ENCODE results near the gene SCGN. TPM values are rescaled to one million over a fixed set of nuclear protein-coding genes. Genes with fewer than 3 reads are reported as not detected.

Gene SCGN
- total and polyA plus RNA-seq, 2 of the 4 experiments (the other 2 are of a cell fraction) = not detected

DNA sequence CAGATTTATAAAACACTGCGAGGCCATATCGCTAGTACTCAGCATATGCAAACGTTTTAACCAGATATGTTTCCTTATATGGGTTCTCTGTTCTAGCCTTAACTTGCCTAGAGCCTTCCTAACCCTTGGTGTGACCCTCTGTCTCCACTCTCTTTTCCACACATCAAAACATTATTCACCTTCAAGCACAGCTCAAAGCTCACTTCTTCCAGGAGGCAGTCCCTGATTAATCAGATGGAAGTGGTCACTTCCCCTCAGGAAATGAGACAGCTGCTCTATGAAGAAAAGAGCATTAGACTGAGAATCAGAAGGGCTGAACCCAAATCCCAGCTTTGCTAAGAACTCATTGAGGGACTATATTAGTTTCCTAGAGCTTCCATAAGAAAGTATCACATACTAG lies 62.8 kb downstream of the SCGN start:
- no peak overlapping the region for H2AK5ac ChIP-seq (ENCODE audit: low read depth, low read length)
- H3K27me3 ChIP-seq (ENCODE audit: control insufficient read depth, insufficient read depth, low read length) = no peaks in the 10 kb centered on the region
- H3K14ac ChIP-seq (replicated peaks; ENCODE audit: low read depth, low read length) = no peak overlapping the region
- ChIA-PET POLR2A (ENCODE audit: unreplicated experiment) (no interaction called here), CTCF (no interaction called here)
- intact Hi-C loops (cut with micrococcal nuclease) = loop anchor here (10.0 kb wide), 1 partner anchor 450 kb away; no protein-coding TSS in a partner anchor
- no peaks in the 10 kb centered on the region for H3K9me1 ChIP-seq (ENCODE audit: insufficient read depth, low read length)
- no peak overlapping the region for H4K5ac ChIP-seq (ENCODE audit: low read depth, low read length)
- H3K4me2 ChIP-seq (ENCODE audit: low read depth, low read length) = no peak overlapping the region
- no peak overlapping the region for H2AK9ac ChIP-seq (replicated peaks; ENCODE audit: low read depth, low read length, poor library complexity)
- H3K79me1 ChIP-seq (ENCODE audit: low read depth in 1 of 2, low read length in 2 of 2) = no peaks in the 10 kb centered on the region
- no peak overlapping the region for H3K27ac ChIP-seq (ENCODE audit: insufficient read depth, low read length)
- no peak overlapping the region for H3K4me3 ChIP-seq (ENCODE audit: insufficient read depth, low read depth, low read length)
- no peak overlapping the region for H4K91ac ChIP-seq (ENCODE audit: insufficient read depth, low read depth, low read length)
- dilution Hi-C loops (cut with HindIII; ENCODE audit: low sequenced_read_pairs, unreplicated experiment) = no loop called here
- no peak overlapping the region for H2BK15ac ChIP-seq (ENCODE audit: low read depth, low read length)
- no CpG with 5 or more reads among the region's 3 CpGs for WGBS, 2 experiments (ENCODE audit: extremely low coverage in 2 of 2, insufficient read length in 1 of 2)
- H3K56ac ChIP-seq (ENCODE audit: extremely low read depth, insufficient read depth, low read length) = no peak overlapping the region
- DNase-seq (no peak), ATAC-seq (ENCODE audit: low read depth) (no peak)
- no peak overlapping the region for H2BK5ac ChIP-seq (ENCODE audit: low read depth, low read length, poor library complexity, severe bottlenecking)
- H3K36me3 ChIP-seq (ENCODE audit: control insufficient read depth, insufficient read depth, low read length) = no peaks in the 10 kb centered on the region
- no peak overlapping the region for H3K18ac ChIP-seq (ENCODE audit: low read depth, low read length)
- no peak overlapping the region for H4K8ac ChIP-seq (ENCODE audit: low read depth in 2 of 2, low read length in 2 of 2)
- TF ChIP-seq, protein P1, sequence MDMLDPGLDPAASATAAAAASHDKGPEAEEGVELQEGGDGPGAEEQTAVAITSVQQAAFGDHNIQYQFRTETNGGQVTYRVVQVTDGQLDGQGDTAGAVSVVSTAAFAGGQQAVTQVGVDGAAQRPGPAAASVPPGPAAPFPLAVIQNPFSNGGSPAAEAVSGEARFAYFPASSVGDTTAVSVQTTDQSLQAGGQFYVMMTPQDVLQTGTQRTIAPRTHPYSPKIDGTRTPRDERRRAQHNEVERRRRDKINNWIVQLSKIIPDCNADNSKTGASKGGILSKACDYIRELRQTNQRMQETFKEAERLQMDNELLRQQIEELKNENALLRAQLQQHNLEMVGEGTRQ (IDR thresholded peaks at IDR 0.05; ENCODE audit: low read depth, low read length) = no peak
- TF ChIP-seq NFE2L2 (IDR thresholded peaks at IDR 0.05; ENCODE audit: low read depth, low read length) (no peak), RAD21 (IDR thresholded peaks at IDR 0.05; ENCODE audit: low read length) (no peak), CHD1 (IDR thresholded peaks at IDR 0.05; ENCODE audit: low read depth, low read length) (no peak)
- TF ChIP-seq, protein P2, sequence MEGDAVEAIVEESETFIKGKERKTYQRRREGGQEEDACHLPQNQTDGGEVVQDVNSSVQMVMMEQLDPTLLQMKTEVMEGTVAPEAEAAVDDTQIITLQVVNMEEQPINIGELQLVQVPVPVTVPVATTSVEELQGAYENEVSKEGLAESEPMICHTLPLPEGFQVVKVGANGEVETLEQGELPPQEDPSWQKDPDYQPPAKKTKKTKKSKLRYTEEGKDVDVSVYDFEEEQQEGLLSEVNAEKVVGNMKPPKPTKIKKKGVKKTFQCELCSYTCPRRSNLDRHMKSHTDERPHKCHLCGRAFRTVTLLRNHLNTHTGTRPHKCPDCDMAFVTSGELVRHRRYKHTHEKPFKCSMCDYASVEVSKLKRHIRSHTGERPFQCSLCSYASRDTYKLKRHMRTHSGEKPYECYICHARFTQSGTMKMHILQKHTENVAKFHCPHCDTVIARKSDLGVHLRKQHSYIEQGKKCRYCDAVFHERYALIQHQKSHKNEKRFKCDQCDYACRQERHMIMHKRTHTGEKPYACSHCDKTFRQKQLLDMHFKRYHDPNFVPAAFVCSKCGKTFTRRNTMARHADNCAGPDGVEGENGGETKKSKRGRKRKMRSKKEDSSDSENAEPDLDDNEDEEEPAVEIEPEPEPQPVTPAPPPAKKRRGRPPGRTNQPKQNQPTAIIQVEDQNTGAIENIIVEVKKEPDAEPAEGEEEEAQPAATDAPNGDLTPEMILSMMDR (conservative IDR thresholded peaks at IDR 0.05; ENCODE audit: low read depth, low read length) = no peak
- no peaks in the 10 kb centered on the region for H3K9me3 ChIP-seq (ENCODE audit: control insufficient read depth, insufficient read depth, low read length)
- no peak overlapping the region for H3K9ac ChIP-seq (ENCODE audit: low read depth, low read length)
- H3K23ac ChIP-seq (ENCODE audit: low read depth, low read length) = no peak overlapping the region
- in situ Hi-C loops (cut with MboI; ENCODE audit: low sequenced_read_pairs) = no loop called here
- no peak overlapping the region for H3K4ac ChIP-seq (ENCODE audit: low read depth, low read length)
- no peak overlapping the region for H2AFZ ChIP-seq (replicated peaks; ENCODE audit: low read length, poor library complexity)
- no peak overlapping the region for H2BK120ac ChIP-seq (ENCODE audit: low read depth, low read length)
- no TSS peak for BruUV-seq (replicated peaks)
- H2BK20ac ChIP-seq (ENCODE audit: low read depth, low read length) = no peak overlapping the region
- H4K20me1 ChIP-seq (ENCODE audit: insufficient read depth, low read length) = no peaks in the 10 kb centered on the region
- H3K4me1 ChIP-seq (ENCODE audit: control insufficient read depth, insufficient read depth, low read length) = no peaks in the 10 kb centered on the region
